Measurements from ENCODE around the gene DAW1.
"Not testable (repeated sequence)": the region's sequence is repeated elsewhere in the genome, so short reads cannot be mapped to it uniquely, and the experiment has no call there.

Gene DAW1

GRCh38 chr2:227871375-227871791 is at the start of gene DAW1:
TSS of gene DAW1 (plus strand) at chr2:227871631. CDS start at chr2:227871690, 59 bp downstream.
- DNase-seq (ENCODE audit: low read depth in 3 of 3, low spot score in 1 of 3), result peak; percentile 3 to 14 (median 5)

- no peak for DNase-seq (ENCODE audit: low read depth in 3 of 3, low spot score in 1 of 3)
Measured at GRCh38 chr2:227822416-227823003, 48.9 kb upstream of the DAW1 start.

GRCh38 chr2:227823922-227824321 is 47.5 kb upstream of the DAW1 start:
- no peak for DNase-seq (ENCODE audit: low read depth in 3 of 3, low spot score in 1 of 3)

DNA sequence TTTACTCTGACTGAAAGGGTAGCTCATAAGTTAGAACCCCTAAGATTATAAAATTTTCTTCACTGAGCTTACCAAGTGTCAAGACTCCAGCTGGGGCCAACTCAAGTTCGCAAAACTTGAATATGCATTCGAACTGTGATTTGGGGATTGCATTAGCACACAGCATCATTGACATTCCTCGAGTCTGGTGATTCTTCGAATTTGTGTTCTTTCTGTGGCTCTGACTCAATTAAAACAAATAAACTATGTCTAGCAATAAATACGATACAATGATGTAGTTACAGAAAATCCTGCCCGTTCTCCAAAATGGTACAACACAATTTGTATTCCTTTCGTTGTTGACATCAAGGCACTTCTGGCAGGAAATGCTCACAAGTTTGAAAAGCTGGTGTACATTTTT is 46.7 kb upstream of the DAW1 start:
- DNase-seq (ENCODE audit: low read depth in 3 of 3, low spot score in 1 of 3), result no peak

DNA sequence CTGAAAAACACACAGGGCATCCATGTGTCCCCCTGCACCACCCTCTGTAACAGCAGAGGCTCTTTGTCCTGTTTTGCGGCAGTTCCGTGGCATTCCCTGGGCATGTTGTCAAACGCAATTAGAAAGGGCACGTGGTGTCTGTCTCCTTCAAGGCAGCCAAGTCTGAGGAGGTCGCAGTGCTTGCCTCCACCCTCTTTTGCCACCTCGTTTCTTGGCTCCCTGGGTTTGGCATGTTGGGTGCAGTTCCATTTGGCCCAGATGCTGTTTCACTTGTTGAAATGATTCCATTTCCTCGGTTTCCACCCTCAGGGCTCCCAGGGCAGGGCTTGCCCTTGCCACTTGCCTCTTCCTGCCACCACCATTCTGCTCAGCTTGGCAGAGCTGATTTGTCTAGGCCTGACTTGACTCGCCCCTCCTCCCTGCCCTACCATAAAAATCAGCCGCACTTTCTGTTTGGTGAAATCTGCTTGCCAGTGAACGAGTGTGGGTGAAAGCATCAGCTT is 45.4 kb upstream of the DAW1 start:
- no peak for DNase-seq (ENCODE audit: low read depth in 3 of 3, low spot score in 1 of 3)

GRCh38 chr2:227826563-227826962 is 44.9 kb upstream of the DAW1 start:
- DNase-seq (ENCODE audit: low read depth in 3 of 3, low spot score in 1 of 3), result no peak

DNA sequence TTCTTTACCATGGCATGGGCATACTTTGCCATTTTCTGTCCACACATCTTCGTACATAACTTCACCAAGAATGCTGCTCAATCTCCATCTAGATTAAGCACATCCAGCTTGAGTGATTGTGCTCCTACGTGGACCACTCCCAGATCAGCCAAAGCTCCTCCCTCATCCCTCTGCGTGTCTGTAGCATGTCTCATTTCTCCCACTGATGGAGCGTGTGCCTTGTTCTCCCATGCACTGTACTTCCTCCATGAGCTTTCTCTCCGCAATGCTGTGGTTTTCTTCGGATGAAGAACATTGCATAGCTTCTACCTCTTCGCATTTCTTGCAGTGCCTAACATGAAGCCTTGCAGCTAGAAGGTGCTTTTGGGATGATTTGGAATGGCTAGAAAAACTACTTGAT is 44.3 kb upstream of the DAW1 start:
- no peak for DNase-seq (ENCODE audit: low read depth in 3 of 3, low spot score in 1 of 3)

GRCh38 chr2:227828477-227828912 is 42.9 kb upstream of the DAW1 start:
- DNase-seq (ENCODE audit: low read depth in 3 of 3, low spot score in 1 of 3), result no peak

- no peak for DNase-seq (ENCODE audit: low read depth in 3 of 3, low spot score in 1 of 3)
Measured at GRCh38 chr2:227829337-227829736, 42.1 kb upstream of the DAW1 start.

- DNase-seq (ENCODE audit: low read depth in 3 of 3, low spot score in 1 of 3), result no peak
Measured at GRCh38 chr2:227834423-227834822, 37.0 kb upstream of the DAW1 start.

- DNase-seq (ENCODE audit: low read depth in 3 of 3, low spot score in 1 of 3), result no peak
Measured at GRCh38 chr2:227834916-227835650, 36.3 kb upstream of the DAW1 start.

DNA sequence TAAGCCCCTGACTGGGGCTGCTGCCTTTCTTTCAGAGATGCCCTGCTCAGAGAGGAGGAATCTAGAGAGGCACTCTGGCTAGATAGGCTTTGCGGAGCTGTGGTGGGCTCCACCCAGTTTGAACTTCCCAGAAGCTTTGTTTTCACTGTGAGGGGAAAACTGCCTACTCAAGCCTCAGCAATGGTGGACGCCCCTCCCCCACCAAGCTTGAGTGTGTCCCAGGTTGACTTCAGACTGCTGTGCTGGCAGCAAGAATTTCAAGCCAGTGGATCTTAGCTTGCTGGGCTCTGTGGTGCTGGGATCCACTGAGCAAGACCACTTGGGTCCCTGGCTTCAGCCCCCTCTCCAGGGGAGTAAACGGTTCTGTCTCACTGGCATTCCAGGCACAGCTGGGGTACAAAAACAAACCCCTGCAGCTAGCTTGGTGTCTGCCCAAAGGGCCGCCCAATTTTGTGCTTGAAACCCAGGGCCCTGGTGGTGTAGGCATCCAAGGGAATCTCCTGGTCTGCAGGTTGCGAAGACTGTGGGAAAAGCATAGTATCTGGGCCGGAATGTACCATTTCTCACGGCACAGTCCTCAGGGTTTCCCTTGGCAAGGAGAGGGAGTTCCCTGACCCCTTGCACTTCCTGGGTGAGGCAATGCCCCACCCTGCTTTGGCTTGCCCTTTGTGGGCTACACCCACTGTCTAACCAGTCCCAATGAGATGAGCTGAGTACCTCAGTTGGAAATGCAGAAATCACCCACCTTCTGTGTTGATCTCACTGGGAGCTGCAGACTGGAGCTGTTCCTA is 31.9 kb upstream of the DAW1 start:
- not testable (repeated sequence) for DNase-seq (ENCODE audit: low read depth in 3 of 3, low spot score in 1 of 3)

- DNase-seq (ENCODE audit: low read depth in 3 of 3, low spot score in 1 of 3), result no peak
Measured at GRCh38 chr2:227846831-227847230, 24.6 kb upstream of the DAW1 start.

DNA sequence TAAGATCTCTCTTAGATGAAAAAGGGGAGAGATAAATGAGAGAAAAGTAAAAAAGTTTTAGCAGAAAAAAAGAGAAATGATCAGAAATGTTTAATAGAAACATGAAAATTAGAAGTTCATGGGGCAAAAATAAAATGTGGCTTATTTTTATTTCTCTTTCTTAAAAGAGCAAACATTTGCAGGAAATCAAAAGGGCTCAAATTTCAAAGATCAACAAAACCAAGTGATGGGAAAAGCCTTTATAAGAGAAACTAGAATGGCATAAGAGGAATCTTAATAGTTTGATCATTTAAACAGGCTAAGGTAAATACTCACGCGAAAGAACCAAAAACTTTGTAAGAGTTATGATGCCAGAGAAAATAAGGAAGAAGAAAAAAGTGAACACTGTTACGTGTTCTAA is 23.3 kb upstream of the DAW1 start:
- DNase-seq (ENCODE audit: low read depth in 3 of 3, low spot score in 1 of 3), result no peak

DNA sequence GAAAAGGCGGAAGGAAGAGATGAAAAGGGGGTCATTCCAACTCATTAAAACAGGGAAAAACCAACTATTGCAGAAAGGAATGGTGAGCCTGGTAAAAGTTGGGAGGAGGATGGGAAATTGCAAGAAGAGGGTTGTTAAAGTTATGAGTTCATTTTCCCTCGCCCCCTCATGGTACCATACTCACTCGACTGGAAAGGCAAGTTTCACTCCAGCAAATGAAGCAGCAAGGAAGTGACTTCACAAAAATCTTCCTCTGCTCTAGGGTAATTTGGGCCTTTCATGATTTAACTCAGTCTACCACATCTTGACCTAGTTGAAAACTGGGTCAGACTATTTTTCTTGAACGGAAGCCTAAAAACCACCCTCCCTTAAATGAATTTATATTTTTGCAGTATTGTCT is 22.8 kb upstream of the DAW1 start:
- no peak for DNase-seq (ENCODE audit: low read depth in 3 of 3, low spot score in 1 of 3)

DNA sequence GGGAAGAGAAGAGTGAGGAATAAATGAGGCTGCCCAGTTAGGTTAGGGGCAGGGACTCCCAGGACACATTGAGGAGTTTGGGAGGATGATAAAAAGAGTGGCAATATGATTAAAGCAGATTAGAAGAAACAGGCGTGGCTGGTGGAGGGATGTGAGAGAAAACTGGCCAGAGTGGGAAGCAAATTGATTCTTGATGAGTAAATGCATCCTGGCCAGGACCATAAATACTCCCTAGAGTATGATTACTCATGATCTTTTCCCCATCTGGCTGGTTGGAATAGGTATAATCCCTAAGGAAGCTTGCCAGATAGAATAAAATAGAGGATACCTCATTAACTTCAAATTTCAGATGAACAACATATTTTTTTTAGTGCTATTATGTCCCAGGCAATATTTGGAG is 21.5 kb upstream of the DAW1 start:
- no peak for DNase-seq (ENCODE audit: low read depth in 3 of 3, low spot score in 1 of 3)

DNA sequence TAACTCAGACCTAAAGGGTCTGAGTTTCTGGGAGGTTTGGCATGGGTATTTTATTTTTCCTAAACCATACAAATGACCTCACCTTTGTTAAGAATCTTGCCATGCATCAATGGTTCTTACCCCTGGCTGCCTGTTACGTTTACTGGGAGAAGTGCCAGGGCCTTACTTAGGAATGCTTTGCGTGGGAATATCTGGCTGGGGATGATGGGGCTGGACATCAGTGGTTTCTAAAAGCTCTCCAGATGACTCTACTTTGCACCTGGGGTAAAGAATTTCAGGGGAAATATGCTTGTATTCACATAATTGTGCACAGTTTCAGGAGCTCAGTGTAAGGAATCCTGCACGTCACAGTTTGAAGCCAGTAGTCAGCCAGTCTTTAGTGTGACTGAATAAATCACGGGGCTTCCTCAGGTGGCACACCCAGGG is 18.2 kb upstream of the DAW1 start:
- no peak for DNase-seq (ENCODE audit: low read depth in 3 of 3, low spot score in 1 of 3)

GRCh38 chr2:227853765-227854271 is 17.6 kb upstream of the DAW1 start:
- DNase-seq (ENCODE audit: low read depth in 3 of 3, low spot score in 1 of 3), result no peak

- DNase-seq (ENCODE audit: low read depth in 3 of 3, low spot score in 1 of 3), result no peak
Measured at GRCh38 chr2:227855440-227855839, 16.0 kb upstream of the DAW1 start.

GRCh38 chr2:227856697-227857096 is 14.7 kb upstream of the DAW1 start:
- no peak for DNase-seq (ENCODE audit: low read depth in 3 of 3, low spot score in 1 of 3)

DNA sequence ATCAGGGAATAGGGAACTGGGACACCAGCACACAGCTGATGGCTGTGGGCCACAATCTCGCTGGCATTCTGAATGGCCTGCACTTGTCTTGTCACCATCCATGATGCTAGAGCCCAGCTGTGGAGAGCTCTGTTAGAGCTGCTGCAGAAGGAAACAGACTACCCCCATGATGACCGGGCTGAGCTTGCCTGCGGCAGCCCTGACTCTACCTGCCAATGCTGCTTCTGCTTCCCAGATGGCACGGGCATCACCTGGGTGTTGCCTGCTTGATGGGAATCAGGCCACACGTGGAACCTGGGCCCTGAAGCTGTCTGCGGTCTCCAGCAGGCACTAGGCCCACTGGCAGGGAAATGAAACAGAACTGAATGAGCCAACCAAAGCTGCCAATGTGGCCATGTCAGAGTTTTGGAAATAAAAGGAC is 11.2 kb upstream of the DAW1 start:
- no peak for DNase-seq (ENCODE audit: low read depth in 3 of 3, low spot score in 1 of 3)

GRCh38 chr2:227861011-227861410 is 10.4 kb upstream of the DAW1 start:
- no peak for DNase-seq (ENCODE audit: low read depth in 3 of 3, low spot score in 1 of 3)
